WERI-Rb-1 (cell line): ENCODE data around the gene CNTRL.

ENCODE experiments used
- DNase-seq: peaks from one replicate; pipeline ENCODE4 v3.0.0-alpha.2; 2020
- H3K27ac ChIP-seq: fragments of 250-450 bp; sonication (Bioruptor Pico); 2 replicates; pipeline ENCODE4 v1.5.1; 2020; ENCODE audit warnings: mild to moderate bottlenecking, moderate library complexity
- H3K27me3 ChIP-seq: fragments of 250-450 bp; sonication (Bioruptor Pico); 2 replicates; pipeline ENCODE4 v1.5.1; 2021; ENCODE audit warnings: mild to moderate bottlenecking, low read depth, moderate library complexity; ENCODE audit not compliant: insufficient read depth, severe bottlenecking
- H3K36me3 ChIP-seq: fragments of 250-450 bp; sonication (Bioruptor Pico); 2 replicates; pipeline ENCODE4 v1.5.1; 2020; ENCODE audit warnings: mild to moderate bottlenecking, moderate library complexity
- H3K4me3 ChIP-seq: 2 replicates; pipeline ENCODE4 v1.5.1; 2011; ENCODE audit warnings: low read depth, mild to moderate bottlenecking, control low read depth, low read length
- H3K9me3 ChIP-seq: fragments of 250-450 bp; sonication (Bioruptor Pico); 2 replicates; pipeline ENCODE4 v1.5.1; 2021; ENCODE audit warnings: mild to moderate bottlenecking, moderate library complexity; ENCODE audit not compliant: severe bottlenecking
- TF ChIP-seq, protein P1 (sequence below): IDR thresholded peaks from 2 replicates; pipeline ENCODE4 v1.5.1; 2011; ENCODE audit warnings: low read depth, mild to moderate bottlenecking, control low read depth, inconsistent platforms, low read length

The CNTRL gene

DNA sequence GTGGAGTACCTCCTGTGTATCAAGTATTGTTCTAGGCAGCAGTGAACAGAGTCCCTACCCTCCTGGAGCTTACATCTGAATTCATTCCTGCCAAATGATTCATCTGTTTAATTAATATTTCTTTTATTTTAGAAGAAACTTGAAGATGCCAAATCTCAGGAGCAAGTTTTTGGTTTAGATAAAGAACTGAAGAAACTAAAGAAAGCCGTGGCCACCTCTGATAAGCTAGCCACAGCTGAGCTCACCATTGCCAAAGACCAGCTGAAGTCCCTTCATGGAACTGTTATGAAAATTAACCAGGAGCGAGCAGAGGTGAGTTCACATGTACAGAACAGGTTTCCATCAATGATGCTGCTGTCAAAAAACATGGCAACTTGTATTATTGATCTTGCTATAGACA is 69.0 kb downstream of the CNTRL start:
- no peaks in the 10 kb centered on the region for H3K27me3 ChIP-seq
- TF ChIP-seq, protein P1, sequence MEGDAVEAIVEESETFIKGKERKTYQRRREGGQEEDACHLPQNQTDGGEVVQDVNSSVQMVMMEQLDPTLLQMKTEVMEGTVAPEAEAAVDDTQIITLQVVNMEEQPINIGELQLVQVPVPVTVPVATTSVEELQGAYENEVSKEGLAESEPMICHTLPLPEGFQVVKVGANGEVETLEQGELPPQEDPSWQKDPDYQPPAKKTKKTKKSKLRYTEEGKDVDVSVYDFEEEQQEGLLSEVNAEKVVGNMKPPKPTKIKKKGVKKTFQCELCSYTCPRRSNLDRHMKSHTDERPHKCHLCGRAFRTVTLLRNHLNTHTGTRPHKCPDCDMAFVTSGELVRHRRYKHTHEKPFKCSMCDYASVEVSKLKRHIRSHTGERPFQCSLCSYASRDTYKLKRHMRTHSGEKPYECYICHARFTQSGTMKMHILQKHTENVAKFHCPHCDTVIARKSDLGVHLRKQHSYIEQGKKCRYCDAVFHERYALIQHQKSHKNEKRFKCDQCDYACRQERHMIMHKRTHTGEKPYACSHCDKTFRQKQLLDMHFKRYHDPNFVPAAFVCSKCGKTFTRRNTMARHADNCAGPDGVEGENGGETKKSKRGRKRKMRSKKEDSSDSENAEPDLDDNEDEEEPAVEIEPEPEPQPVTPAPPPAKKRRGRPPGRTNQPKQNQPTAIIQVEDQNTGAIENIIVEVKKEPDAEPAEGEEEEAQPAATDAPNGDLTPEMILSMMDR, result no peak
- no peaks in the 10 kb centered on the region for H3K9me3 ChIP-seq
- H3K36me3 ChIP-seq, result peaks cover 83% of the 10 kb centered on the region
- no peak for DNase-seq
- H3K27ac ChIP-seq, result no peak overlapping the region
- H3K4me3 ChIP-seq, result no peak overlapping the region

DNA sequence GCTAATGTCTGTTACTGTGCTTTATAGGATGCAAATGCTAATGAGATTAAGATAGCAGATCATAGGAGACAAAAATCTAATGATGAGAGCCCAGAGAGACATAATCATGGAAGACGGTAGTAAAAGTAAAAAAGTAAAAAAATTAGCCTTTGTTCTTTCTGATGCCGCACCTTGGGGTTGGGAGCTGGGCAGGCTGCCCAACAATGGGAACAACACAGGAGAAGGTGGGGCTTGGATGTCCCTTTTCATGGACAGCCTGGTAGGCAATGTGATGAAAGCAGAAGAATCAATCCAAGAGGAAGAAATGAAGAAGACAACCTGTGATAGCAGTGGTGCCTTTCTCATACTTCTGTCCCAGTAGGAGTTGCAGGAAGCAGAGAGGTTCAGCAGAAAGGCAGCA is 69.7 kb downstream of the CNTRL start:
- H3K27ac ChIP-seq, result no peak overlapping the region
- H3K4me3 ChIP-seq, result no peak overlapping the region
- no peak for DNase-seq
- TF ChIP-seq, protein P1, result no peak
- no peaks in the 10 kb centered on the region for H3K9me3 ChIP-seq
- peaks cover 82% of the 10 kb centered on the region for H3K36me3 ChIP-seq
- no peaks in the 10 kb centered on the region for H3K27me3 ChIP-seq

DNA sequence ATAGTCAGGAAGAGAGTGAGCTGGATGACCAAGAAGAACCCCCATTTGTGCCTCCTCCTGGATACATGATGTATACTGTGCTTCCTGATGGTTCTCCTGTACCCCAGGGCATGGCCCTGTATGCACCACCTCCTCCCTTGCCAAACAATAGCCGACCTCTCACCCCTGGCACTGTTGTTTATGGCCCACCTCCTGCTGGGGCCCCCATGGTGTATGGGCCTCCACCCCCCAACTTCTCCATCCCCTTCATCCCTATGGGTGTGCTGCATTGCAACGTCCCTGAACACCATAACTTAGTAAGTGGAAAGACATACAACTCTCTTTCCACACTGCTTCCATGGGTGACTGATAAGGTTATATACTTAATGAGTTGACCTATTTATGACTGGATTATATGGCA is 75.4 kb downstream of the CNTRL start:
- H3K36me3 ChIP-seq, result peaks cover 76% of the 10 kb centered on the region
- no peak for DNase-seq
- H3K27me3 ChIP-seq, result no peaks in the 10 kb centered on the region
- no peak overlapping the region for H3K27ac ChIP-seq
- TF ChIP-seq, protein P1, result no peak
- H3K9me3 ChIP-seq, result no peaks in the 10 kb centered on the region
- H3K4me3 ChIP-seq, result no peak overlapping the region

DNA sequence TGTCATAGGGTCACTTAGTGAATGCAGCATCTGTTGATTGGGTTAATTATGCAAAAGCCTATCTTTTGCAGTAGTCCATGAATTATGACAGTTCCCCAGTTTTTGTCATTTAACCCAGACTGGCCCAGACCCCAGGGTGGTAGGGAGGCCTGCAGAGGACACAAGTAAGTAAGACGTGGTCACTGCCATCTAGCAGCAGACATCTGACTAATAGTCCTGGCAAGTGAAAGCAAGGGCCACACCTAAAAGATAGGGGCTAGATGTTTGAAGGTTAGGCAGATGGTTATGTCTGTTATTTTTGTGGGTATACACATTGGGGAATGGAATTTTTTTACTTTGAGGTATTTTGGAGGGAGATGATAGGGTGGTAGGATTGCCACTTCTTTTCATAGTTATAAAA is 78.9 kb downstream of the CNTRL start:
- no peaks in the 10 kb centered on the region for H3K27me3 ChIP-seq
- no peak for DNase-seq
- H3K27ac ChIP-seq, result no peak overlapping the region
- TF ChIP-seq, protein P1, result no peak
- H3K4me3 ChIP-seq, result no peak overlapping the region
- H3K36me3 ChIP-seq, result peaks cover 62% of the 10 kb centered on the region
- no peaks in the 10 kb centered on the region for H3K9me3 ChIP-seq

DNA sequence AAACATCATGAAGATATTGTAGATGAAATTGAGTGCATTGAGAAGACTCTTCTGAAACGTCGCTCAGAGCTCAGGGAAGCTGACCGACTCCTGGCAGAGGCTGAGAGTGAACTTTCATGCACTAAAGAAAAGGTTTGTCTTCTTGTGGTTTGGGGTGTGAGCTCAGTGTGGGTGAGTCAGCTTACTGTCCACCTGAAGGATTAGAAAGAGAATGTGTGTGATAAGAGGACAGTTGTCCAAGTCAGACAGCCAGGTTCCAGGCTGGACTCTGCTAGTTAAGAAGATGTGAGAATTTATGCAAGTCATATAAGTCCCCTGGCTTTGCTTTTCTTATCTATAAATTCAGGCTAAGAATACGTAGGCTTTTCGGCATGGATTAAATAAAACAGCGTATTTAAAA is 80.0 kb downstream of the CNTRL start:
- TF ChIP-seq, protein P1, result no peak
- Histone ChIP-seq H3K27me3 (no peaks in the 10 kb centered on the region), H3K36me3 (peaks cover 61% of the 10 kb centered on the region), H3K27ac (no peak overlapping the region), H3K9me3 (no peaks in the 10 kb centered on the region), H3K4me3 (no peak overlapping the region)
- no peak for DNase-seq

DNA sequence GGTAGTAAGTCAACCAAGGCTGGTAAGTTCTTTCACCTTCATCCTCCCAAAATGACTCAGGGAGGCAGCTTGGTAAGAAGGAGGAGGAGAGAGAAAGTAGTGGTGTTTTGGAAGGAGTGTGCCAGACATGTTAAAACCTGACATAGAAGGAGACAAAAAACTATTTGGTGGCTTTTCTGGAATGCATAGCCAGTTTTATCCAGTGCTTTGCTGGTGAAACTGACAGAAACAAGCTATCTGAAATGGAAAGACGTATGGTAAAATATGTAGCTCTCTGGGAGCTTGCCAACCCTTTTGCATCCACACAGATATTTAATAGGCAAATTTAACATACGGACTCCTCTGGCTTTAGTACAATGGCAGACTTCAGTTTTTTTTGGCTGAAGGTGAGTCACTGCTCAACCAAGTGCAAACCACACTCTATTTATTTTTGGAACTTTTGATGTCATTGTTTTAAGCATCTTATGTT is 81.5 kb downstream of the CNTRL start:
- Histone ChIP-seq H3K4me3 (no peak overlapping the region), H3K27ac (no peak overlapping the region), H3K9me3 (no peaks in the 10 kb centered on the region), H3K36me3 (peaks cover 58% of the 10 kb centered on the region), H3K27me3 (no peaks in the 10 kb centered on the region)
- TF ChIP-seq, protein P1, result no peak
- DNase-seq, result no peak
